Stimulated activated CD4-positive, alpha-beta T cell treated with anti-CD3 and anti-CD28 coated beads, Interleukin-15, amount 100 ng/mL, for 24 hours (primary cell): Measurements from ENCODE around the gene ZFP36L1.

Source experiments
- DNase-seq: peaks from one replicate; pipeline ENCODE4 v3.0.0-alpha.2; 2020

Gene ZFP36L1

DNA sequence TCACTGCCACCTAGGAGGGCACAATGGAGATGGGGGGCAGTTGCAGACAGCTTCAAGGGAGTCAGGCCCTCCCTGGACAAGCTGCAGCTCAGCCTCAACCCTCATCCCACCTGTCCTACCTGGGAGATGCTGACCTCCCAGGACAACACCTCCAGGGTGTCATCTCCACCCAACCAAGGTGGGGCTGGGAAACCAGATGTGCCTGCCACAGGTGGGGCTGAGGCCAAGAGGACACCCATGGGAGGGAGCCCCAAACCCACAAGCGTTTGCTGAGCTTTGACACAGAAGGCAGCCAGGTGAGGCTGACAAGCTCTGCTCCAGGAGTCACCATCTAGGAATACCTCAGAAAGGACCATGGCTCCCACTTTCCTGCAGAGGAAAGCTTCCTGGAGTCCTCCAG lies 31.5 kb downstream of the ZFP36L1 start:
- DNase-seq = no peak

DNA sequence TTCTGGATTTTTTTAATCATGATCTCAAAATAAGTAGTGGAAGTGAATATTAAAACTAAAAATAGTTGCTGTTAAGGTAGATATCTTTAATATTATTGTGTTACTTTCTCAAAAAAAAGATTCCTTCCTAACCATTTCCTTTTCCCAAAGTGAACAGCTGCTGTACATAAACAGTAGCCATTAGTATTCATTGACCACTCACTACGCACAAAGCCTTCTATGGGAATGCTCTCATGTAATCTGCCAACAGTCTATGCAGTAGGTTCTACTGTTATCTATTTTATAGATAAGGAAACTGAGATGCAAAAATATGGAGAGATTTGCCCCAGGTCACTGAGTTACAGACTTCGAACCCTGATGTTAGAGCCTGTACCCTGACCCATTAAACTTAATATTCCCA lies 32.1 kb downstream of the ZFP36L1 start:
- no peak for DNase-seq

DNA sequence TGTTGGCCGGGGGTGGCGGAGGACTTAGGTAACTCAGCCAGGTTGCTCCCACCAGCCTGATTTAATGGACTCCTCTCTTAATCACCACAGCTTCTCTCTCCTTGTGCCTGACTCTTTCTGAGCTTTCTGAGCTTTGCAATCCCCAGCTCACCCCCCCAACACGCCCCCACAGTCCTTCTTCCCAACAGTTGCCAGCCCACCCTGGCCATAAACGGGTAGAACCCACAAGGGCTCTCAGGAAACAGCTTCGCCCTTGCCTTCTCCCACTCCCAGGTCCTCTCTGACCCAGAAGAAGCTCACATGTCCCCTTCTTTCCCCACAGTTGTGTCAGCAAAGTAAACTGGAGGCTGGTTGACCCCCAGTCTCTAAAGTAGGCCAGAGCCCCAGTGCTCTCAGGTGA lies 32.9 kb downstream of the ZFP36L1 start:
- DNase-seq = no peak

DNA sequence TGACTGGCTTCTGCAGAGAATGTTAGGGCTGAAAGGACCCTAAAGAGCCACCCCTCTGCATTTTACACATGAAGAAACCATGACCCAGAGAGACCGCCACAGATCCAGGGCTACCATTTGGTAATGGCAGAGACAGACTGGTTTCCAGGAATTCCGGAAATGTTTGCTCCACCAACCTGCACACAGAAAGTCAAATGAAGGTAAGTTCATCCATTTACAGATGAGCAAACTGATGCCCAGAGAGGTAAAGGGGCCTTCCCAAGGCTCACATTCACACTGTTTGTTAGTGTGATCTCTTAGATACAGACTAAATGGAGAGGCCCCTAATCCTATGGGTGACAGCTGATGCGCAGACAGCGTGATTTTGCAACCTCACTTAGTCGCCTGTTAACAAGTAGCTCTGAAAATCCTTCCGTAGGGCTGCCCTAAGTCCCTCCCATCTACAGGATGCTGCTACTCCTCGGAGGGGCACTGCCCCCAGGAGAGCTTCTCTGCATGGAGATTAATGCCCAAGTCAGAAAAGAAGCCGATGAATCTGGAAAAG lies 33.8 kb downstream of the ZFP36L1 start:
- DNase-seq = no peak

GRCh38 chr14:68758301-68758700 lies 34.6 kb downstream of the ZFP36L1 start:
- DNase-seq = no peak

DNA sequence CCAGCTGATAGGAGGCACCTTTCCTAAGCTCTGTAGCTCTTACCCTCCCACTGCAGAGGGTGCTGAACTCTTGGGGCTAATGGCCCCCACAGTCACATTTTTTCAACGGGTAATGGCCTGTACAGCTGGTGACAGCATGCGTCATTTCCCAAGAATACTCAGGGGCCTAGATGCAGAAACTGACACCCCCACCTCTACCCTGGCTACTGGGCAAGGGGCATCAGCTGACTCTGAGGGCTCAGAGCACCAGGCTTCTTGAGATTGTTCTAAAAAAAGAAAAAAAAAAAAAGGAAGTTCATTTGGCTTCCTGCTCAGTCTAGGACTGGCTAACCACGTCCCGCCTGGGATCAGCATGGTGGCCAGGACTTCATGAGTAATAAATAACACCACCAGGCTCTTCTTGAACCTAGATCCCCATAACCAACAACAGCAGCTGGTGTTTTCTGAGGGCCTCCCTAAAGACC lies 35.2 kb downstream of the ZFP36L1 start:
- no peak for DNase-seq

DNA sequence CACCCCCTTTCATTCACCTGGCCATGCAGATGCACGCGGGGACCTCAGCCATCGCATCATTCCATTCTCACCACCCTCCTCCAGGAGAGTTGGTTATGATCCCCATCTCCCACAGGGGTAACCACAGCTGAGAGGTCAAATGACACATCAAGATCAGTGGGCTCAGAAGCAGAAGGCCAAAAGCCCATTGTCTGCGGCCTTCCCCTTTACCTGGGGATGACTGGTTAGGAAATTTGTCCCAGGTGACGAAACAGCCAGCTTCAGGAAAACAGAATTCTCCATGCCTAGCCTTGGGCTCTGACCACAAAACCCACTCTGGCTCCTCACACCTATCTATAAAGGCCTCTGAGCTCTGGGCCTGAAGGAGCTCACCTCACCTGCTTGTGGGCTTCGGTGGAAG lies 36.1 kb downstream of the ZFP36L1 start:
- no peak for DNase-seq

DNA sequence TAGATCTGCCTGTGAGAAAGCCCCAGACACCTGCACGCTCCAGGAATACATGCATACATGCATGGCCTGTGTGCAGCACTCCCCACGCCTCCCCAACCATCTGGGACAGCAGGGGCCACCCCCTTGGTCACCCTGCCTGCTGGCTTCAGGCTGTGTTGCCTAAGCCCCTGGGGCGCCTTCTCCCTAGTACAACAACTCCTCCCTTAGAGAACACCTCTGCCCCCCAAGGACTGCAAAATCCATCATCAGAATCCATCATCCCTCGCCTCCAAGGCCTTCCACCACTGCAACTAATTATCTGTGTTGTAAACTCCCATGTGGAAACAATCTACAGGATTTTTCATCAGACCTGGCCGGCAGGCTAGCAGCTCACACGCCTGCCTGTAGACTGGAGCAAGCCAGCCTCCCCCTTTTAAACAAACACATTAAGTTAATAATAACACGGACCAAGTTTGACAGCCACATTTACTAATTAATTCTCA lies 36.8 kb downstream of the ZFP36L1 start:
- DNase-seq = no peak

GRCh38 chr14:68755016-68755353 lies 37.9 kb downstream of the ZFP36L1 start:
- DNase-seq = no peak

DNA sequence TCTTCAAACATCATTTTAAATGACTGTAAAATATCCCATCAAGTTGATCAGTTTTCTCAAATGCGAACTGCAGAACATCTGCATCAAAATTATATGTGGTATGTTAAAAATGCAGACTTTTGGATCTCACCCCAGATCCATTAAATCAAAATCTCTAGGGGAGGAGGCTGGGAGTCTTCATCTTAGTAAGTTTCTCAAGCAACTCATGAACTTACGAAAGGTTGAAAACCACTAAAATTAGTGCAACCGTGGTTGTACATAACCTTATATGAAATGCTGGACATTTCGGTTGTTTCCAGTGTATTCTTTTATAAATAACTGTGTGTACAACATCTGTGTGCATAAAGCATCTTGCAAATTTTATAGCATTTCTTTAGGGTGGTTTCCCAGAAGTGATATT lies 39.2 kb downstream of the ZFP36L1 start:
- DNase-seq = no peak

DNA sequence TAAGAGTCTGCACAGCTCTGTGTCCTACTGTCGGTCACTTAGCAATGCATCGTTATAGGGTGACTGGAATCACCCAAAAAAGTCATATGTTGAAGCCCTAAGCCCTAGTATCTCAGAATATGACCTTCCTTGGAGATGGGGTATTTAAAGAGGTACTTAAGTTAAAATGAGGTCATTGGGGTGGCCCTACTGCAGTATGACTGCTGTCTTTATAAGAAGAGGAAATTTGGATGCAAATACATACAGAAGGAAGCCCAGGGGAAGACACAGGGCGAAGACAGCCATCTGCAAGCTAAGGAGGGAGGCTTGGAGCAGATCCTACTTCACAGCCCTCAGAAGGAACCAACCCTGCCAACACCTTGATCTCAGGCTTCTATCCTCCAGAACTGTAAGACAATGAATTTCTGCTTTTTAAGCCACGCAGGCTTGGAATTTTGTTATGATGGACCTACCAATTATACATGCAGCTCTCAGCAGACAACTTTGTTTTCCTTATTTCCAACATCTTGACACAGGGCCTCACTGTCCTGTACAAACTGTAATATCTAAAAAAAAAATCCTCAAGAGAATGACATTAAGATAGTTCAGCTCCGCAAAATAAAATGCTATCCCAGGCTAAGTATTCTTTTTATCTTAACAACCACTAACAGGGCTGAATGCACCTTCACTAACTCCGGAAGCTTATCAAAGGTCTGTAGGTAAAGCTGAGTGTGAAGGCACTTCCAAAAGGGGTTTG lies 40.4 kb downstream of the ZFP36L1 start:
- no peak for DNase-seq

- DNase-seq = no peak
These were observed 43.1 kb downstream of the ZFP36L1 start for GRCh38 chr14:68749487-68750475.

DNA sequence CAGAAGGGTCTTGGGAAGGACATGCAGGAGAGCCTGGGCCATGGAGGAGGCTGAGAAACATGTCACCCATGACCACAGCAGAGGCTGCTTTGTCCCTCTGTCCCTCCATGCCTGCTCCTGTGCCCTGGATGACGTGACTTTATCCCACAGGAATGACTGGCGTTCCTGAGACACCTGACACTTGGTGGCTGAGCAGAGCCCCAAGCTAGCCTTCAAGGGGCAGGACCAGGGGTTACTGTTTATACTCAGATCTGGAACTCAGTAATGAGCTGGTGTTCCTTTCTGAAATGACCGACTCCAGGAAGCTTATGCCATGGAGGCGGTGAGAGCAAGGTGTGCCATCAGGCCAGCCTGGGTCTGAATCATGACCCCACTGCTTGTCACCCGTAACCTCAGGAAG lies 44.2 kb downstream of the ZFP36L1 start:
- no peak for DNase-seq

DNA sequence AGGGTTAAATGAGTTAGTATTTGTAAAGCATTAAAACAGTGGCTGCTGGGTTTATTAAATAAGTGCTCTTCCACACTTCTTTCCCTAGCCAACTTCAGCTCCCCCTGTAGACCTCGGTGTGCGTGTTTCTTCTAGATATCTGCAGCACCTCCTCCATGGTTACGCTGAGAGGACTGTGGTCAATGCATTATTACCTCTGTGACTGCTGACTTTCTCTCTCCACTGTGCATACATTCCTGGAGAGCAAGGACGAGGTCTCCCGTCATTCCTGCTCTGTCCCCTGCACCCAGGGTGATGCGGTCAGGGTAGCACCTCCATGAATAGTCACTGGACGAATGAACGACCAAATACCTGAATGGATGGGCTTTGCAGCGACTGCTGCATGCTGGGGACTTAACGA lies 44.6 kb downstream of the ZFP36L1 start:
- DNase-seq = no peak

GRCh38 chr14:68747393-68747792 lies 45.5 kb downstream of the ZFP36L1 start:
- DNase-seq = no peak

GRCh38 chr14:68744613-68745012 lies 48.3 kb downstream of the ZFP36L1 start:
- DNase-seq = no peak

GRCh38 chr14:68741839-68742470 lies 50.9 kb downstream of the ZFP36L1 start:
- no peak for DNase-seq

DNA sequence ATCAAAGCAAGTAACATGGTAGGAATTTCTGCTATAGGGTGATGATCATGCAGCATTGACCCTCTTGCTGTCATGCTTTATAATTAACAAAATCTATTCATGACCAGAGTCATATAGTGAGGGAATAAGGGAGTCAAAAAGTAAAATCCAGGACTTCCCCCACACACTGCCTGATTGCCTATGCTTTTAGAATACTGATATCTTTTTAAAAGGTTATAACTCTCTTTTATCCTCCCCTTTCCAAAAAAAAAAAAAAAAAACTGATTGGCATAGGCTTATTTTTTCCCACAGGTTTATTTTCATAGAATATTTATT lies 51.4 kb downstream of the ZFP36L1 start:
- DNase-seq = no peak

GRCh38 chr14:68740788-68741476 lies 51.9 kb downstream of the ZFP36L1 start:
- DNase-seq = no peak

DNA sequence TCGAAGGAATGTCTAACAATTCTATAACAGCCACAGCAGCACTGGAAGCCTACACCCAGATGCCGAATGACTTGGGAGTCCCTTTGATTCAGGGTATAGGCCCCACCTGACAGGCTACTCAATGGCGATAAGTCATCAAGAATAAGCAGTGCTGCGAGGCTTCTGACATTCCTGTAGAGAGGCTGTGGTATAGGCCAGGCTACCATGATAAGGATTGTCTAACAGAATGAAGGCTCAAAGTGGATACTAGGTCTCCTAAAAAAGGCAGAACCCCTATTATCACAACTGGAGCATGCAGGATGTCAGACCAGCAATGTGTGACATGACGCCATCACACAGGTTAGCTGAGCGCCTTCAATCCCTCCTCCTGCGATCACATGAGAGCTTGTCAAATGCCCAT lies 53.2 kb downstream of the ZFP36L1 start:
- DNase-seq = no peak

DNA sequence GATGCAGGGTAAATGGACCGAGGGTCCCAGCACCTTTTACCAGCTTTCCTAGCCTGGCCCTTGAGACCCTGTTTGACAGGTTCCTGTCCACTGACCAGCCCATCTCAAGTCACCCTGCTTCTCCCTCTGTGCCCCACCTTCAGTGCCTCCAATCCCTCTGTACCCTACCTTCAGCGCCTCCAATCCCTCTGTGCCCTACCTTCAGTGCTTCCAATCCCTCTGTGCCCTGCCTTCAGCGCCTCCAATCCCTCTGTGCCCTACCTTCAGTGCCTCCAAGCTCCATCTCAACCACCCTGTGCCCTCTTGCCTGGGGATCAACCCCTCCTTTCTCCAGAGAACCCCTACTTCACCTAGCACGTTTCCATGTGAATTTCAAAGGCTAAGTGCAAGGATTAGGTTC lies 54.3 kb downstream of the ZFP36L1 start:
- no peak for DNase-seq
